Activated T-helper 1 cell treated with Interleukin-2 at 50 U/mL for 16 hours (primary cell): ENCODE measurements around the gene PLPP2.

Experiments used
- DNase-seq: peaks from one replicate; pipeline ENCODE4 v3.0.0-alpha.2; 2020; ENCODE audit warnings: low read depth

Gene PLPP2

GRCh38 chr19:291006-291521 is at the start of gene PLPP2:
Gene PLPP2, minus strand, starts transcription at chr19:291403. Its CDS starts 67 bp downstream, at chr19:291336.
- no peak for DNase-seq

- no peak for DNase-seq
Observed at GRCh38 chr19:340620-341385, 49.6 kb upstream of the PLPP2 start.

GRCh38 chr19:339262-339887 is 48.2 kb upstream of the PLPP2 start:
- DNase-seq = no peak

- DNase-seq = no peak
Observed at GRCh38 chr19:338421-338820, 47.2 kb upstream of the PLPP2 start.

- DNase-seq = no peak
Observed at GRCh38 chr19:336067-336614, 44.9 kb upstream of the PLPP2 start.

- no peak for DNase-seq
Observed at GRCh38 chr19:335486-336066, 44.4 kb upstream of the PLPP2 start.

- DNase-seq = no peak
Observed at GRCh38 chr19:335072-335471, 43.9 kb upstream of the PLPP2 start.

GRCh38 chr19:334296-335071 is 43.3 kb upstream of the PLPP2 start:
- no peak for DNase-seq

GRCh38 chr19:330503-330902 is 39.3 kb upstream of the PLPP2 start:
- no peak for DNase-seq

- no peak for DNase-seq
Observed at GRCh38 chr19:329876-330275, 38.7 kb upstream of the PLPP2 start.

- no peak for DNase-seq
Observed at GRCh38 chr19:328025-328505, 36.9 kb upstream of the PLPP2 start.

GRCh38 chr19:327291-328024 is 36.3 kb upstream of the PLPP2 start:
- DNase-seq = no peak

- DNase-seq = no peak
Observed at GRCh38 chr19:326871-327270, 35.7 kb upstream of the PLPP2 start.

- no peak for DNase-seq
Observed at GRCh38 chr19:325937-326565, 34.8 kb upstream of the PLPP2 start.

- DNase-seq = no peak
Observed at GRCh38 chr19:325173-325936, 34.2 kb upstream of the PLPP2 start.

- no peak for DNase-seq
Observed at GRCh38 chr19:324716-325115, 33.5 kb upstream of the PLPP2 start.

GRCh38 chr19:322616-323015 is 31.4 kb upstream of the PLPP2 start:
- DNase-seq = no peak

- DNase-seq = no peak
Observed at GRCh38 chr19:318509-318774, 27.2 kb upstream of the PLPP2 start.

- DNase-seq = no peak
Observed at GRCh38 chr19:317710-318508, 26.7 kb upstream of the PLPP2 start.
